ENCODE measurements around the gene WNT7B. TPM values are rescaled to one million over a fixed set of nuclear protein-coding genes. Genes with fewer than 3 reads are reported as not detected.

WNT7B gene
- total and polyA plus RNA-seq, 2 of the 8 experiments (the other 6 are each of a cell fraction or from before 2014, with no cell fraction given), result 0.14 to 0.24 TPM

- Histone ChIP-seq H2BK15ac (ENCODE audit: low read length) (no peak overlapping the region), H2AFZ (ENCODE audit: low read length) (no peak overlapping the region), H2BK5ac (ENCODE audit: low read depth, low read length) (no peak overlapping the region), H4K8ac (ENCODE audit: extremely low read depth, insufficient read depth, low read length) (no peak overlapping the region), H3K27me3 (replicated peaks in 1 of 4; ENCODE audit: control insufficient read depth in 3 of 4, extremely low read depth in 1 of 4, insufficient read depth in 3 of 4, low read length in 3 of 4) (peaks cover 0 to 3% (median 0%) of the 10 kb centered on the region in 4 experiments; a peak in 1 of 7 replicates), H3K79me2 (ENCODE audit: control insufficient read depth in 1 of 2, insufficient read depth in 2 of 2, low read length in 2 of 2) (no peaks in the 10 kb centered on the region), H4K20me1 (replicated peaks in 1 of 2; ENCODE audit: control insufficient read depth in 1 of 2, insufficient read depth in 2 of 2, low read length in 2 of 2) (peaks cover 0 to 1% of the 10 kb centered on the region in 2 experiments), H3K18ac (ENCODE audit: extremely low read depth, low read length) (no peak overlapping the region), H3K23ac (ENCODE audit: insufficient read length) (no peak overlapping the region), H3K27ac (ENCODE audit: low read depth, low read length) (no peak overlapping the region), H3K36me3 (ENCODE audit: control insufficient read depth in 2 of 4, insufficient read depth in 4 of 4, low read length in 3 of 4) (no peaks in the 10 kb centered on the region), H3K4ac (replicated peaks; ENCODE audit: insufficient read length, low read depth, low read length) (no peak overlapping the region), H4K5ac (ENCODE audit: insufficient read length, low read depth, low read length) (no peak overlapping the region), H2BK12ac (ENCODE audit: low read depth, low read length) (no peak overlapping the region), H3K14ac (ENCODE audit: insufficient read length) (no peak overlapping the region), H3K4me3 (ENCODE audit: extremely low read depth in 1 of 4, insufficient read depth in 2 of 4, low read depth in 3 of 4, low read length in 4 of 4) (no peak overlapping the region), H3K4me1 (replicated peaks in 1 of 4; ENCODE audit: control insufficient read depth in 3 of 4, insufficient read depth in 4 of 4, low read length in 3 of 4) (peaks cover 0 to 9% (median 4%) of the 10 kb centered on the region in 4 experiments; a peak in 4 of 7 replicates), H4K91ac (replicated peaks; ENCODE audit: insufficient read length, low read length) (no peak overlapping the region), H2BK120ac (replicated peaks; ENCODE audit: low read depth, low read length) (no peak overlapping the region), H3K23me2 (ENCODE audit: low read depth, low read length) (no peaks in the 10 kb centered on the region), H3K56ac (replicated peaks; ENCODE audit: insufficient read length, low read depth, low read length) (no peak overlapping the region), H3K9ac (replicated peaks in 1 of 4; ENCODE audit: extremely low read depth in 1 of 4, low read depth in 3 of 4, low read length in 3 of 4) (no peak overlapping the region), H3K9me3 (ENCODE audit: insufficient read depth in 2 of 2, low read depth in 1 of 2, low read length in 1 of 2) (no peaks in the 10 kb centered on the region), H2AK5ac (ENCODE audit: low read depth, low read length) (no peak overlapping the region), H3K79me1 (ENCODE audit: low read depth, low read length) (no peaks in the 10 kb centered on the region), H3K4me2 (ENCODE audit: insufficient read depth in 1 of 2, low read depth in 2 of 2, low read length in 2 of 2) (no peak overlapping the region), H2BK20ac (ENCODE audit: low read length) (no peak overlapping the region)
- CTCF ChIA-PET (ENCODE audit: partially characterized antibody), result interaction anchor here (0.9 to 1.8 kb wide), 3 partner anchors 18 to 74 kb away, joined by 4 to 7 read pairs (median 5); no protein-coding TSS in a partner anchor
- FAIRE-seq (no peak), DNase-seq (ENCODE audit: low read depth in 1 of 2, low spot score in 2 of 2) (no peak)
- TF ChIP-seq MAX (IDR thresholded peaks at IDR 0.05) (0 out of 2 replicates have a peak, but pooled peaks have one; percentile 14), YY1 (IDR thresholded peaks at IDR 0.05; ENCODE audit: low read depth, low read length) (no peak), SP1 (IDR thresholded peaks at IDR 0.05; ENCODE audit: low read depth, low read length) (no peak)
- POLR2A ChIA-PET (ENCODE audit: partially characterized antibody), result interaction anchor here (0.7 kb wide), 1 partner anchor 285 kb away, joined by 3 read pairs; no protein-coding TSS in a partner anchor
- 72% methylated on average over 8 of the region's 15 CpGs; no CpG with 5 or more reads in 1 of the 2 experiments for WGBS, 2 experiments (ENCODE audit: extremely low coverage in 1 of 2, insufficient coverage in 1 of 2, insufficient read length in 1 of 2, insufficient replicate concordance in 2 of 2, low coverage in 1 of 2, low lambda C conversion rate in 2 of 2, missing lambda C conversion rate in 1 of 2)
Observed at GRCh38 chr22:45952151-45952550, 24.8 kb downstream of the WNT7B start.
